MM.1S (cell line): ENCODE data around the gene ARSK.

Experiments
- DNase-seq: peaks from one replicate; pipeline ENCODE4 v3.0.0-alpha.2; 2015
- H2AFZ ChIP-seq: fragments of 300-600 bp; sonication (generic); 2 replicates; pipeline ENCODE4 v1.6.0; 2016; ENCODE audit warnings: antibody characterized with exemption, low read length
- H3F3A ChIP-seq: fragments of 300-600 bp; sonication (generic); 2 replicates; pipeline ENCODE4 v1.6.1; 2016; ENCODE audit warnings: mild to moderate bottlenecking, antibody characterized with exemption, low read length, moderate library complexity, mixed read lengths; ENCODE audit not compliant: insufficient read depth
- H3K27ac ChIP-seq: fragments of 300-600 bp; sonication (generic); 2 replicates; pipeline ENCODE4 v1.5.1; 2016; ENCODE audit warnings: mild to moderate bottlenecking, low read length
- H3K27me3 ChIP-seq: fragments of 300-600 bp; sonication (generic); replicated peaks from 2 replicates; pipeline ENCODE4 v1.6.0; 2016; ENCODE audit warnings: low read length; ENCODE audit not compliant: insufficient read depth
- H3K36me3 ChIP-seq: fragments of 300-600 bp; sonication (generic); replicated peaks from 2 replicates; pipeline ENCODE4 v1.6.1; 2016; ENCODE audit warnings: mild to moderate bottlenecking, low read length, mixed read lengths; ENCODE audit not compliant: insufficient read depth
- H3K4me1 ChIP-seq: fragments of 300-600 bp; sonication (generic); 2 replicates; pipeline ENCODE4 v1.6.1; 2016; ENCODE audit warnings: low read length, mixed read lengths
- H3K4me2 ChIP-seq: fragments of 300-600 bp; sonication (generic); 2 replicates; pipeline ENCODE4 v1.6.0; 2016; ENCODE audit warnings: low read depth, low read length
- H3K4me3 ChIP-seq: fragments of 300-600 bp; sonication (generic); 2 replicates; pipeline ENCODE4 v1.5.1; 2016; ENCODE audit warnings: low read length, mixed read lengths
- H3K79me2 ChIP-seq: fragments of 300-600 bp; sonication (generic); 2 replicates; pipeline ENCODE4 v1.6.1; 2016; ENCODE audit warnings: mixed run types, low read length, mixed read lengths
- H3K9ac ChIP-seq: fragments of 300-600 bp; sonication (generic); 2 replicates; pipeline ENCODE4 v1.6.1; 2016; ENCODE audit warnings: low read length, mixed read lengths
- H3K9me2 ChIP-seq: fragments of 300-600 bp; sonication (generic); replicated peaks from 2 replicates; pipeline ENCODE4 v1.6.1; 2016; ENCODE audit warnings: mild to moderate bottlenecking, low read length, mixed read lengths; ENCODE audit not compliant: insufficient read depth
- H3K9me3 ChIP-seq: fragments of 300-600 bp; sonication (generic); replicated peaks from 2 replicates; pipeline ENCODE4 v1.6.1; 2016; ENCODE audit warnings: mild to moderate bottlenecking, low read length, mixed read lengths; ENCODE audit not compliant: insufficient read depth
- H4K20me1 ChIP-seq: fragments of 300-600 bp; sonication (generic); 2 replicates; pipeline ENCODE4 v1.6.1; 2016; ENCODE audit warnings: mild to moderate bottlenecking, low read length, moderate library complexity, mixed read lengths; ENCODE audit not compliant: insufficient read depth
- CTCF ChIP-seq: fragments of 300-600 bp; sonication (generic); IDR thresholded peaks from 2 replicates; pipeline ENCODE4 v1.5.1; 2016; ENCODE audit warnings: antibody characterized with exemption, low read length, mixed read lengths
- EZH2 ChIP-seq: fragments of 300-600 bp; sonication (generic); optimal IDR thresholded peaks from 2 replicates; pipeline ENCODE3; 2017; ENCODE audit warnings: low read depth, mild to moderate bottlenecking, antibody characterized with exemption, low read length, mixed read lengths
- EZH2phosphoT487 ChIP-seq: fragments of 300-600 bp; sonication (generic); IDR thresholded peaks from 2 replicates; pipeline ENCODE4 v1.6.1; 2018; ENCODE audit warnings: antibody characterized with exemption, low read length

The ARSK gene

GRCh38 chr5:95652849-95653248 is 97.9 kb downstream of the ARSK start:
- H3F3A ChIP-seq, result peaks cover under 1% of the 10 kb centered on the region; the same call in 1 of the 2 replicates
- no peaks in the 10 kb centered on the region for H3K9me3 ChIP-seq
- TF ChIP-seq CTCF, result no peak
- TF ChIP-seq EZH2phosphoT487, result no peak
- TF ChIP-seq EZH2, result no peak
- no peak overlapping the region for H3K27ac ChIP-seq
- no peaks in the 10 kb centered on the region for H3K27me3 ChIP-seq
- peaks cover under 1% of the 10 kb centered on the region; the same call in 1 of the 2 replicates for H3K4me1 ChIP-seq
- no peaks in the 10 kb centered on the region for H3K9me2 ChIP-seq
- H4K20me1 ChIP-seq, result no peaks in the 10 kb centered on the region
- no peaks in the 10 kb centered on the region for H3K36me3 ChIP-seq
- no peak overlapping the region for H3K4me3 ChIP-seq
- no peak overlapping the region for H3K4me2 ChIP-seq
- DNase-seq, result no peak
- H2AFZ ChIP-seq, result no peak overlapping the region
- no peaks in the 10 kb centered on the region for H3K79me2 ChIP-seq
- H3K9ac ChIP-seq, result no peak overlapping the region

- DNase-seq, result no peak
- Histone ChIP-seq H3K27ac (no peak overlapping the region), H3K36me3 (no peaks in the 10 kb centered on the region), H3K27me3 (no peaks in the 10 kb centered on the region), H3K9me2 (no peaks in the 10 kb centered on the region), H3F3A (no peaks in the 10 kb centered on the region), H3K79me2 (no peaks in the 10 kb centered on the region), H3K9me3 (no peaks in the 10 kb centered on the region), H2AFZ (no peak overlapping the region), H3K4me1 (no peaks in the 10 kb centered on the region; the same call in 1 of the 2 replicates), H3K9ac (no peak overlapping the region), H4K20me1 (no peaks in the 10 kb centered on the region), H3K4me2 (no peak overlapping the region), H3K4me3 (no peak overlapping the region)
- TF ChIP-seq EZH2phosphoT487, result no peak
- no peak for TF ChIP-seq CTCF
- no peak for TF ChIP-seq EZH2
Measured at GRCh38 chr5:95654196-95654595, 99.3 kb downstream of the ARSK start.
